ENCODE data around the gene CHCHD3.
A peak's percentile ranks its signal among the peaks of the same experiment; 100 is the strongest.

The CHCHD3 gene

GRCh38 chr7:133081599-133082389 is at the start of gene CHCHD3:
Gene CHCHD3 (minus strand): TSS chr7:133082090. CDS start chr7:133081937, 153 bp downstream.
- DNase-seq (ENCODE audit: low spot score), result peak; percentile 95

GRCh38 chr7:133130166-133130565 is 48.3 kb upstream of the CHCHD3 start:
- DNase-seq (ENCODE audit: low spot score), result no peak

GRCh38 chr7:133126422-133126821 is 44.5 kb upstream of the CHCHD3 start:
- no peak for DNase-seq (ENCODE audit: low spot score)

- DNase-seq (ENCODE audit: low spot score), result no peak
Observed at GRCh38 chr7:133124974-133125373, 43.1 kb upstream of the CHCHD3 start.

GRCh38 chr7:133121175-133121844 is 39.4 kb upstream of the CHCHD3 start:
- no peak for DNase-seq (ENCODE audit: low spot score)

- DNase-seq (ENCODE audit: low spot score), result no peak
Observed at GRCh38 chr7:133119067-133119466, 37.2 kb upstream of the CHCHD3 start.

GRCh38 chr7:133118261-133118660 is 36.4 kb upstream of the CHCHD3 start:
- DNase-seq (ENCODE audit: low spot score), result no peak

- no peak for DNase-seq (ENCODE audit: low spot score)
Observed at GRCh38 chr7:133117452-133117851, 35.6 kb upstream of the CHCHD3 start.

- no peak for DNase-seq (ENCODE audit: low spot score)
Observed at GRCh38 chr7:133115596-133115995, 33.7 kb upstream of the CHCHD3 start.

GRCh38 chr7:133114519-133114918 is 32.6 kb upstream of the CHCHD3 start:
- DNase-seq (ENCODE audit: low spot score), result no peak

GRCh38 chr7:133112976-133113375 is 31.1 kb upstream of the CHCHD3 start:
- no peak for DNase-seq (ENCODE audit: low spot score)

- no peak for DNase-seq (ENCODE audit: low spot score)
Observed at GRCh38 chr7:133112335-133112734, 30.4 kb upstream of the CHCHD3 start.

GRCh38 chr7:133110312-133110711 is 28.4 kb upstream of the CHCHD3 start:
- DNase-seq (ENCODE audit: low spot score), result no peak

- DNase-seq (ENCODE audit: low spot score), result no peak
Observed at GRCh38 chr7:133109816-133110215, 27.9 kb upstream of the CHCHD3 start.

- no peak for DNase-seq (ENCODE audit: low spot score)
Observed at GRCh38 chr7:133108023-133108422, 26.1 kb upstream of the CHCHD3 start.

GRCh38 chr7:133102276-133103060 is 20.6 kb upstream of the CHCHD3 start:
- DNase-seq (ENCODE audit: low spot score), result no peak

- DNase-seq (ENCODE audit: low spot score), result no peak
Observed at GRCh38 chr7:133099633-133100286, 17.9 kb upstream of the CHCHD3 start.

GRCh38 chr7:133095119-133095671 is 13.3 kb upstream of the CHCHD3 start:
- DNase-seq (ENCODE audit: low spot score), result no peak

- DNase-seq (ENCODE audit: low spot score), result no peak
Observed at GRCh38 chr7:133091943-133092464, 10.1 kb upstream of the CHCHD3 start.

- no peak for DNase-seq (ENCODE audit: low spot score)
Observed at GRCh38 chr7:133082390-133082766, 488 bp upstream of the CHCHD3 start.

GRCh38 chr7:133081119-133081598 is 731 bp downstream of the CHCHD3 start:
- DNase-seq (ENCODE audit: low spot score), result no peak
